Nasal cavity respiratory epithelium epithelial cell of viscerocranial mucosa (primary cell): ENCODE measurements around the gene GABPB1. TPM values are rescaled to one million over a fixed set of nuclear protein-coding genes. Genes with fewer than 3 reads are reported as not detected.

Experiments
- total RNA-seq: library from RNA; depleted of rRNA; stranded (reverse); fragments of >200 nt; gene quantifications from 2 replicates; pipeline ENCODE4 v1.2.3, GENCODE V29; 2014

The GABPB1 gene
- 59.9 and 83.4 TPM in 2 replicates for total RNA-seq

DNA sequence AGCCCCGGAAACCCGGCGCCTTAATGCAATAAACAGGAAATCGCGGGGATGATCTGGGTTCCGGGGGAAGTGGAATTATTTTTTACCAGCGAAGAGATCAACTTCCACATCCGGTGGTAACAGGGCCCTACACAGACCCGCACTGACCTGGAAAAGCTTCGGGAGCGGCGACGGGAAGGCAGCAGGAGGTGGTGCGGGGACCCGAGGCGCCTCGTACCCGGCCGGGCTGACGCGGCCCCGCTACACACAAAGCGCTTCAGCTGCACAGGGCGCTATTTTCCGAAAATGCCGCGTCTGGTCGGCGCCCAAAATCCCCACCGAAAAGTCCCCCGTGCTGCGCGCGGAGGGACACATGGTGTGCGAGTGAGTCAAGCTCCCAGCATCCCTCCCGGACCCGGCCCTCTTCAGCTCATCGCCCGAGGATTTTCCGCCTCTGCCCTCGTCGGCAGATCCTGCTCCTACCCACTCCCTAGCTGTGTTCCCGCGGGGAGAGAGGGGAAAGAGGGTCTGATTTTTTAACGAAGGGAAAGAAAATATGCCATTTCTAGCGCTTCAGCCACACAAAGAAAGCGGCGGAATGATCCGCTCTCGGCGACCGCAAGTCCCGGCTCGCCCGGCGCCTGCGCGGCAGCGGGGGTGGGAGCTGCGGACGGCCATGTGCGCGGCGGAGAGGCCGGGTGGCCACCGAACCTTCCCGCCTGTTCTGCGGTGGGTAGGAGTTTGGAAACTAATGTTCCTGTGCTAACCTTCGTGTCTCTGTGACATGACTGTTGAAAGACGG lies at the start of gene GABPB1:
Gene GABPB1, minus strand, starts transcription at position 361 of the 781 bp plus-strand sequence. CDS start 45,400 bp downstream, outside the sequence.

DNA sequence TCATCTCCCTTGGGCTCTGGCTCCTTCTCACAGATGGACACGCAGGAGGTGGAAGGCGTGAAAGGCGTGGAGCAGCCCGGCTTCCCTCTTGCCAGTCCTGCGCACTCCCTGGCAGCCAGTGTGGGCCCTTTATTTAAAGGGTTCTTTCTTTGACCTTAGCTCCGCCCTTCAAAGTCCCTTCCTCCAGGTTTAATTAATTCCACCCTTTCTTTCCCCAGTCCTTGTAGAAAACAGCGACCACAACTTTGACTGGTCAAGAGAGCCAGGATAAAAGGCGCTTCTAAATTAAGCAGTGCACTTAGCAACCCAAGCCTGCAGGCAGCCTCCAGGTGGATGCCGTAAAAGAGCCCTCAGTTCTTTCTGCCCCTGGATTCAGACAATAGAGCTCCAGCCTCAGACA lies 89.4 kb downstream of the GABPB1 start, which contains the start of gene HDC:
Gene HDC, minus strand, starts transcription at position 107 of the 400 bp plus-strand sequence. Its CDS starts 103 bp downstream, at position 4.

Other genes starting within 250 kb of the GABPB1 start
- under 0.01 and 1.00 TPM in 2 replicates for gene ATP8B4, start 236.0 kb downstream of the GABPB1 start, total RNA-seq
- 2.1 and 10.9 TPM in 2 replicates for gene SLC27A2, start 173.0 kb downstream of the GABPB1 start, total RNA-seq
- gene HDC, start 89.5 kb downstream of the GABPB1 start, total RNA-seq = under 0.01 TPM in 1 of 2 replicates, not detected in the other
- 47.8 and 69.4 TPM in 2 replicates for gene USP8, start 69.2 kb upstream of the GABPB1 start, total RNA-seq
- gene USP50, start 191.5 kb upstream of the GABPB1 start, total RNA-seq = not detected in 2 replicates